Measurements from ENCODE around the gene TFF1.

The TFF1 gene

GRCh38 chr21:42381347-42381984, 15.1 kb upstream of the TFF1 start:
- DNase-seq (ENCODE audit: low spot score), result peak; percentile 77

DNA sequence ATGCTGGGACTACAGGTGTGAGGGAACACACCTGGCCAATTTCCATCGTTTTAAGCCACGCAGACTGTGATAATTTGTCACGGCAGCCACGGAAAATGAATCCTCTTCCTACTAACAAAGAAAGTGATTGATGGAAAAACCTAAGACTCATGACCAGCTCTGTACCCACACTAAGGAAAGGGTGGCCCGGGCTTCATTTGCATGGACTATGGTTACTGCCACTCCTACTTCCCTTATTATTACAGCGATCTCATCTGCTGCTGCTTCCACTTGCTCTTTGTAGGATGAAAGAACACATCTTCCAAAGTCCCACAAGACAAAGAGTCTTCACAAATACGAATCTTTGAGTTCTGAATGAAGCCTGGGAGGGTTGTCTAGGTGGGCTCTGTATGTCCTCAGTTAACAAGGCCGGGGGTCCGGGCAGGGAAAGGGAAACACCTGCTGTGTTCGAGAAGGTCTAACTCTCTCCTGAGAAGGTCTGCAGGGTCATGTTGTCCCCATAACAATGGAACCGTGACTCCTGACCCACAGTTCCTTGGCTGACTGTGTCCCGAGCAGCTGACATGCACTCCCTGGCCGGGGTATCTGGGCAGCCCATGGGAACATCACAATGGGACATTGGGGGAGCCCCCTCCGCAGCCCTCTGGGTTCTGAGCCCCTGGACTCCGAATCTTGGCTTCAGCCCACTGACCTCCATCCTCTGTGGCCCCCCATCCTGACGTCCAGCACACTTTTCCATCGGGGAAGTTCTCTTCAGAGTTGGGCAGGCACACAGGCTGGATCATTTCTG, 13.3 kb upstream of the TFF1 start:
- DNase-seq (ENCODE audit: low spot score), result no peak

- no peak for DNase-seq (ENCODE audit: low spot score)
Observed at GRCh38 chr21:42378418-42378817, 12.1 kb upstream of the TFF1 start.

DNA sequence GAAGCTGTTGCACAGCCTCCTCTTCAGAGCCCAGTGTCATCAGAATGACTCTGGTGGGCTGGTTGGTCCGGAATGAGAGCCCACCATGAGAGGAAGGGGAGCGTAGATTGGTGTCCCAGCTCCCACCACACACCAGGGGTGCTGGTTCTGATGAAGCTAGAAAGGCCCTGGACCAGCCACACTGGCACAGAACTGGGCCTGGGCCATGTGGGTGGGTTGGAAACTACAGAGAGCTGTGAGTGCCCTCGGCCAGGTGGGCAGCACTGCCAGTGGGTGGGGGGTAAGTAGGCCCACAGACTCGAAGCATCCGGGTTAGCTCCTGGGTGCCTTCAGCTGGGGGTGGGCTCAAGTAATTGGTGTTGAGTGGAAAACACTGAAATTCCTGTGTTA, 11.6 kb upstream of the TFF1 start:
- no peak for DNase-seq (ENCODE audit: low spot score)

- DNase-seq (ENCODE audit: low spot score), result no peak
Observed at GRCh38 chr21:42377211-42377950, 11.0 kb upstream of the TFF1 start.

GRCh38 chr21:42376338-42376982, 10.1 kb upstream of the TFF1 start:
- no peak for DNase-seq (ENCODE audit: low spot score)

- no peak for DNase-seq (ENCODE audit: low spot score)
Observed at GRCh38 chr21:42375966-42376337, 9.6 kb upstream of the TFF1 start.

GRCh38 chr21:42375506-42375905, 9.2 kb upstream of the TFF1 start:
- DNase-seq (ENCODE audit: low spot score), result no peak

DNA sequence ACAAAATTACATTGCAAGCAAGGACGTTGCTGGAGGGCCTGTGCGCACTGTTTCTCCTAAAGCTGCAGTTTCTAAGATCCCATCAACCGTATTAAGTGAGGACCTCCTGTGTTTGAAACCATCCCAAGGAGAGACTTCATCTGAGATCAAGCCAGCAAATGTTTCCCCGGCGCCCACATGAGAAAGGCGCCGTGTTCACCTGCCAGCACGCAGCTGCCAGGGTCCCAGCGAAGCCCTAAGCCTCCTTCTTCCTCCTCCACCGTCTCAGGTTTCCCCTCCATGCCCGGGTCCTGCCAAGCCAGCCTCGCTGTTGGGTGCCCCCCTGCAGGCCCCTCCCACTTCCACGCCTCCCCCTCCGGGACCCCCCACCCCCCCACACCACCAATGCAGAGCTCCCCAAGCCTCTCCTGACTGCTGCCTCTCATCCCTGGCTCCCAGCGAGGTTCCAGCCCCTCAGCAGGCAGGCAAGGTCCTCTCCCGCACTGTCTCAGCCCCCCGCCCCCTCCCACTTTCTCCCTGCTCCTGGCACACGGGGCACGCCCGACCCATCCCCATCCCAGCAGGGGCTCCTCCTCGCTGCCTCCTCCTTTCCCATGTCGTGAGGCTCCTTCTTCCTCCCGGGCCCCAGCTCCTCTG, 8.6 kb upstream of the TFF1 start:
- DNase-seq (ENCODE audit: low spot score), result peak; percentile 58

- DNase-seq (ENCODE audit: low spot score), result no peak
Observed at GRCh38 chr21:42374457-42374856, 8.1 kb upstream of the TFF1 start.

DNA sequence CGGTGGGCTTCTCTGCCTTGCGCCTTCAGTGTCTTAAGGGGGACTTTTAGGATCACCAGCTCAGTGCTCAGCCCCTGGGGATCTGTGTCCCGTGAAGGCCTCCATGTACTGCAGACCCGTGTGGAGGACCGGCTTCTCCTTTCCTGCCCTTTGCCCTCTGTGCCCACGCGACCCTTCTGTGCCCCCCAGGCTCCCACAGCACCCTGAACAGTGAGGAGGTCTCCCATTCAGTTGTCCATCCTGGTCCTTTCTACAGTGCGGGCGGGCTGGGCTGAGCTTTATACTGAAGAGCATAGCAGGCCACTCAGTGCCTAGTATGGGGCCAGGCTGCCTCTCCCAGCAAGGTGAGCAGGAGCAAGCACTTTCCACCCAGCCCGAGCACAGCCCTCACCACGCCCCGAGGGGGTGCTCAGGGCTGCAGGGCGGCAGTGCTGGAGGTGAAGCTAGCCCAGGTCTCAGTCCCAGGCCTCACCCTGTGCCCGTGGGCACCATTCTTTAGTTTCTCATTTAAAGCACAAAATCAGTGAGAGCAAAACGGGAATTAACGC, 7.6 kb upstream of the TFF1 start:
- no peak for DNase-seq (ENCODE audit: low spot score)

- no peak for DNase-seq (ENCODE audit: low spot score)
Observed at GRCh38 chr21:42373196-42373907, 7.0 kb upstream of the TFF1 start.

GRCh38 chr21:42370894-42371654, 4.7 kb upstream of the TFF1 start:
- DNase-seq (ENCODE audit: low spot score), result no peak

- DNase-seq (ENCODE audit: low spot score), result peak; percentile 70
Observed at GRCh38 chr21:42369821-42370220, 3.5 kb upstream of the TFF1 start.

- DNase-seq (ENCODE audit: low spot score), result no peak
Observed at GRCh38 chr21:42367367-42368165, 1.2 kb upstream of the TFF1 start.

- DNase-seq (ENCODE audit: low spot score), result no peak
Observed at GRCh38 chr21:42365770-42366169, 565 bp downstream of the TFF1 start.

DNA sequence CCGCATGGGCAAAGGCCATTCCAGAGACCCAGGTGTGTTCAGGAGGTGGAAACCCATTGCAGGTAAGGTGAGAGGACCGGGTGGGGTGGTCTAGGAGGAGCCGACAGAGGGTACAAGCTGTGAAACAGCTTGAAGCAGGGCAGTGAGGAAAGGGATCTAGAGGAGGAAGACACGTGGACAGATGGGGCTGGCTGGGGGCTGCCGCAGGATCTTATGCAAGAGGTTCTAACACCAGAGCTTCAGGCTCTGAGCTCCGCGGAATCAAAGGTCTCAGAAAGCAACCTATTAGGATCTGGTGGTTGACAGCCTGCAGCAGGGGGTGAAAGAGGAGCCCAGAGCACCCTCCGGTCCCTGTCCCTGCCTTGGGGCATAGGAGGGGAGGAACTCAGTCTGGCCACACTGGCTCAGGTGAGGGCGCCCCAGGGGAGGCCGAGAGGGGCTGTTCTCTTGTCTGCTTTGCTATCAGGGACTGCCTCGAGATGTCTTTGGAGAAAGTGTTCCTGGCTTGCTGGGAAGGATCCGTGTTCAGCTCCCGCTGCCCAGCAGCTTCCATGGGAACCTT, 1.9 kb downstream of the TFF1 start:
- DNase-seq (ENCODE audit: low spot score), result no peak

GRCh38 chr21:42363312-42363711, 3.0 kb downstream of the TFF1 start:
- DNase-seq (ENCODE audit: low spot score), result no peak

- DNase-seq (ENCODE audit: low spot score), result no peak
Observed at GRCh38 chr21:42362700-42363099, 3.6 kb downstream of the TFF1 start.
